HL-60/S4 (cell line): ENCODE results near the gene ZNRF2.
"Not testable (repeated sequence)": the region's sequence is repeated elsewhere in the genome, so short reads cannot be mapped to it uniquely, and the experiment has no call there.

Experiments
- in situ Hi-C: fragments of 300-500 bp; cut with MboI; formaldehyde crosslinking; loops from 2 replicates; pipeline ENCODE4 v1.14.3; 2022; ENCODE audit warnings: low sequenced_read_pairs

The ZNRF2 gene

GRCh38 chr7:30260246-30260768 is 24.1 kb upstream of the ZNRF2 start:
- in situ Hi-C loops, result no loop called here

DNA sequence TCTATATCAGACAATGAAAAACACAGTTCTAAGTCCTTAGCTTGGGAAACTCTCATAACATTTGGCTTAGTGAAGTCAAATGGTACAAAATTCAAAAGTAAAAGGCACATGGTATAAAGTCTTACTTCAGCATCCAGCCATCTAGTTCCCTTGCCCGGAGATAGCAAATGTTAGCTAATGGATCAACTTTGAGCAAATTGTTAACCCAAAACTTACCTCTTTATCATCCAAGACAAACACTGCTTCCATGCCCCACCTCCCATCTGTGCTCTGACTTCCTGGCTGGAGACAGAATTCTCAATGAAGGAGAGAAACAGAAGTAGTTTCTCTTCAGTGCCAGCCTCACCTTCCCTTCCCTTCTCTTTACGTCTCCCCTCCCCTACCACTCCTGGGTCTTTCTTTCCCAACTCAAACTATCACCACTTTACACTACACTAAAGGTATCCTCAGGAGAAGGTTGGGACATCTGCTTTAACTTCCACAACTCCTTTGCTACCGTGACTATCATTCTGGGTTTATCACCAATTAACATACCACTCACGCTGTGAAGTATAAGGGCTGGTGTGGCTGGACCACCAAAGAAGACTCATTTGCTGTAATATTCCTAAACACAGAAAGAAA is 21.2 kb upstream of the ZNRF2 start:
- in situ Hi-C loops, result no loop called here

GRCh38 chr7:30264052-30264451 is 20.3 kb upstream of the ZNRF2 start:
- in situ Hi-C loops, result no loop called here

- in situ Hi-C loops, result not testable (repeated sequence)
Measured at GRCh38 chr7:30265189-30265588, 19.2 kb upstream of the ZNRF2 start.

- in situ Hi-C loops, result no loop called here
Measured at GRCh38 chr7:30266686-30267085, 17.7 kb upstream of the ZNRF2 start.

- in situ Hi-C loops, result no loop called here
Measured at GRCh38 chr7:30268586-30268985, 15.8 kb upstream of the ZNRF2 start.

DNA sequence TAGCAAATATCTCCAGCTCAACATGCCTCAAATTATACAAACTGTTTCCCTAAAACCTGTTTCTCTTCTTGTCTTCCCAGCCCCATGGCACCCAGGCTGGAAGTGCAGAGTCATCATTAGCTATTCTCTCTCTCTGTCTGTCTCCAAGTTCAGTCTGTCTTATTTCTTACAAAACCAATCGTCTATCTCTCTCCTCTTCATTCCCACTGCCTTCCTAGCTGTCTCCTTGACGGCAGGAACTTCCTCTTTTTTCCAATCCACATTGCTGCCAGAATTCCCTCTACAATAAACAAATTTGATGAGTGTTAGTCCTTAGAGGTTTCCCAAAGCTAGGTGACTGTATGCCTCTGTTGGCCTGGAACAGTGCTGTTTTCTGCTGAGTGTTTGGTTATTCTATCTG is 14.9 kb upstream of the ZNRF2 start:
- in situ Hi-C loops, result no loop called here

DNA sequence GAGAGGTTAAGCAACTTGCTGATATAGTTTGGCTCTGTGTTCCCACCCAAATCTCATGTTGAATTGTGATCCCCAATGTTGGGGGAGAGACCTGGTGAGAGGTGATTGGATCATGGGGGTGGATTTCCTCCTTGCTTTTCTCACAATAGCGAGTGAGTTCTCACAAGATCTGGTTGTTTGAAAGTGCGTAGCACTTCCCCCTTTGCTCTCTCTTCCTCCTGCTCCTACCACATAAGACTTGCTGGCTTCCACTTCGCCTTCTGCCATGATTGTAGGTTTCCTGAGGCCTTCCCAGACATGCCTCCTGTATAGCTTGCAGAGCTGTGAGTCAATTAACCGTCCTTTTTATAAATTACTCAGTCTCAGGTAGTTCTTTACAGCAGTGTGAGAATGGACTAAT is 13.5 kb upstream of the ZNRF2 start:
- in situ Hi-C loops, result loop anchor here (10.0 kb wide), 1 partner anchor 106 kb away; no protein-coding TSS in a partner anchor

GRCh38 chr7:30272126-30272525 is 12.3 kb upstream of the ZNRF2 start:
- in situ Hi-C loops, result loop anchor here (10.0 kb wide), 1 partner anchor 107 kb away; no protein-coding TSS in a partner anchor

- in situ Hi-C loops, result loop anchor here (10.0 kb wide), 1 partner anchor 109 kb away; no protein-coding TSS in a partner anchor
Measured at GRCh38 chr7:30273552-30273951, 10.8 kb upstream of the ZNRF2 start.

DNA sequence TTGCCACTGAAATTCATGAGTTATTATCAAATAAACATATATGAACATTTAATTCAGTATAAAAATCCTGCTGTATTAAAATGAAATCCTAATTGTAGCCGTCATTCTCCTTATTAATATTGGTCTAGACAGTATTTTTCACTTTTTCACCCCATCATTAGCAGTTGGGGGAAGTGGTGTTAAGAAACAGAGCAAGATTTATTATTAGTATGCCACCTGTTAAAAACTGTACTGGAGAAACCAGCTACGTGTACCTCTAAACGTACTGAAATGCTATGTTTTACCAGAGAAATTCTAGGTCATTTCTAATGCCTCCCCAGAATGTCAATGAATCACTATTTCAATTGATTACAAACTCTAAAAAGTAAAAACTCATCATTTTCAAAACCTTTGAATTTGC is 9.8 kb upstream of the ZNRF2 start:
- in situ Hi-C loops, result loop anchor here (10.0 kb wide), 1 partner anchor 110 kb away; no protein-coding TSS in a partner anchor

DNA sequence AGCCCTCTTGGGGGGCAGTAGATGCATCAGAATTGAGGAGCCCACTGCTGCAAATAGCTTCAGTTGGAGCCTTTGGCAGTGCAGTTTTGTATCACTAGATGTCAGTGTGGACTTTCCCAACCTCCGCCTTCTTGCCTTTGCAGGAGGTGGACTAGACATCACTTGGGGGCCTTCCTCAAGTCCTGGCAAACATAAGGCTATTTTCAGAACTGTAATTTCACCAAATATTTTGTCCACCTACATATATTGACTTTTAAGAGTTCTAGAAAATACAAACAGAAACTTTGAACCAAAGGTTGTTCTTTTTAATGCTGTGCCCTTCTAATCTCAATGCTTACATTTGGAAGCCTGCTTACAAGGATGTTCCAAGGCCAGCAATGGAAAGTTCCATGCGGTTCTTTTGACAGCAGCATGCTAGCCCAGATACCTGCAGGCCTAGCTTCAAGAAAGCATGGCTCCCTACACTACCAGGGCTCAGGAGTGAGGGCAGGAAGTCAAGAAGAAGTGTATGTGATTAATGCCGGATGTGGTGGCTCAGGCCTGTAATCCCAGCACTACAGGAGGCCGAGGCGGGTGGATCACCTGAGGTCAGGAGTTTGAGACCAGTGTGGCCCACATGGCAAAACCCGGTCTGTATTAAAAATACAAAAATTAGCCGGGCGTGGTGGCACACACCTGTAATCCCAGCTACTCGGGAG is 8.0 kb upstream of the ZNRF2 start:
- in situ Hi-C loops, result loop anchor here (10.0 kb wide), 1 partner anchor 112 kb away; no protein-coding TSS in a partner anchor

GRCh38 chr7:30278376-30278775 is 6.0 kb upstream of the ZNRF2 start:
- in situ Hi-C loops, result loop anchor here (10.0 kb wide), 1 partner anchor 114 kb away; no protein-coding TSS in a partner anchor

DNA sequence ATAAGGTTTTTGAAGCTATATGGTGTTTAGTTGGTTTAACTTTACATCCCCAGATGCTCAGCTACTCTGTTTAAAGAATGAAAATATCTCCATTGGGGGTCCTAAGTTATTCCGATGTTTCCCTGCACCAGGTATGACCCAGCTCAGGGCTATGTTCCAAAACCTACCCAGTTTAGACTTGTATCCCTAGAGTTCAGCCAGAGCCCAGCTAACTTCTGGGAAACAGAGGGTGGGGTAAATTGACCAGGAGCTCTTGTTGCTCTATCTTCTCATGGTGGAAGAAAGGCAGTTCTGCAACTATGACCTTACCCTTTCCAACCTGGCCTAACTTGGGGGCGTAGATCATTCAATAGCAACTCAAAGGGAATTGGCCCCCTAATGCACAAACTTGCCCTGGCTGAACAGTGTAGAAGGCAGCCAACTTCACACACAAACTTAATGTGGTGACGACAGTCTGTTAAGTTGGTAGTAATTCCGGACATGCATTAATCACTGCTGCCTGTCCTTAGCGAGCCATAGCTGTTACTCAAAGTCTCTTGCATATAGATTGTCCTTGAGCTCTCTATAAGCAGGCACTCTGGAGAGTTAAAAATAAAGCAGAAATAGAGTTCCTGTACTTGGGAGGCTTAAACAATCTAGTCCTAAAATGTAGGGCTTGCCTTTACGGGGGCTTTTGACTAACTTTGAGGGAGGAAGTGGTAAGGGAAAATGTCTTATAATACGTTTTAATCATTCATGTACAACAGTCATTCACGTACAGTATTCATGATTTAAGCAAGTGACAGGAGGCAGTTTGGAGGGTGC is 5.3 kb upstream of the ZNRF2 start:
- in situ Hi-C loops, result loop anchor here (10.0 kb wide), 1 partner anchor 114 kb away; no protein-coding TSS in a partner anchor

GRCh38 chr7:30279653-30279904 is 4.8 kb upstream of the ZNRF2 start:
- in situ Hi-C loops, result loop anchor here (10.0 kb wide), 1 partner anchor 115 kb away; no protein-coding TSS in a partner anchor

GRCh38 chr7:30280631-30281030 is 3.8 kb upstream of the ZNRF2 start:
- in situ Hi-C loops, result no loop called here

DNA sequence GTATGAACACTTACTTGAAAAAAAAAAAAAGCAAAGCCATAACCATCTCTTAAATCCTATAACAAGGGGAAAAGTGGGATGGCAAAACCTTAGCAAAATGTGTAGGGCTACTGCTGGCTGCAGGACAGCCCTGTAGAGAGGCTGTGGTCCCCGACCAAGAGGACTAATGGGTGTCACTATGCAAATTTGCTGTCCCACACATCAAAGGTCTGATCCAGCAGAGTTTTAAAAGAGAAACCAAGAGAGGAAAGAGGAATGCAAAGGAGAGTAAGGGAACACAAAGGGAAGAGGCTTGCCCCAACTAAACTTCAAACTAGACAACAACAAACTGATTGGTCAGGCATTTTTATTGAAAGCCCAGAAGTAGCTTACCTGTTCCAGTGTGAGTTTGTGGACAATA is 3.1 kb upstream of the ZNRF2 start:
- in situ Hi-C loops, result no loop called here

GRCh38 chr7:30281791-30282190 is 2.6 kb upstream of the ZNRF2 start:
- in situ Hi-C loops, result no loop called here

- in situ Hi-C loops, result no loop called here
Measured at GRCh38 chr7:30282735-30283134, 1.7 kb upstream of the ZNRF2 start.

DNA sequence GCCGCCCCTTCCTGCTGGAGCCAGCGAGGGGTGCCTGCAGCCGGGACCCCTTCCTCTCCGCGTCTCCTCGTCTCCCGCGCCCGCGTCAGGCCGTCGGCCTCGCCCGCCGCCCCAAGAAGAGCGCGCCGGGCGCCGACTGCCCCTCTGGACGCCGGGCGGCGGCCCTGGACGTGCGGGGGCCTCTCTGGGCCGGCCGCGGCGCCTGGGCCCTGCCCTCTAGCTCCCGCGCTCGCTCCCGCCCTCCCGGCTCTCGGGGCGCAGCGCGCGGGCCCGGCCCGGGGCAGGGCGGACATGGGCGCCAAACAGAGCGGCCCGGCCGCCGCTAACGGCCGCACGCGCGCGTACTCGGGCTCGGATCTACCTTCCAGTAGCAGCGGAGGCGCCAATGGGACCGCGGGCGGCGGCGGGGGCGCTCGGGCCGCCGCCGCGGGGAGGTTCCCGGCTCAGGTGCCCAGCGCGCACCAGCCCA is 704 bp downstream of the ZNRF2 start:
- in situ Hi-C loops, result no loop called here

GRCh38 chr7:30285536-30286284 is 1.3 kb downstream of the ZNRF2 start:
- in situ Hi-C loops, result no loop called here
